Measurements from ENCODE around the gene SEC63. TPM values are rescaled to one million over a fixed set of nuclear protein-coding genes. Genes with fewer than 3 reads are reported as not detected.

The SEC63 gene
- total and polyA plus RNA-seq, 2 of the 4 experiments (the other 2 are of a cell fraction) = 8.6 to 22.4 TPM

GRCh38 chr6:107869871-107870270 lies 88.1 kb downstream of the SEC63 start:
- 0% methylated on average over 1 of the region's 1 CpG; no CpG with 5 or more reads in 1 of the 2 experiments for WGBS, 2 experiments (ENCODE audit: extremely low coverage in 2 of 2, insufficient read length in 1 of 2)

More at GRCh38 chr6:107869871-107870270, 88.1 kb downstream of the SEC63 start:
- BruUV-seq (replicated peaks) = no TSS peak
- no peak for DNase-seq
- peaks cover 5% of the 10 kb centered on the region for H4K20me1 ChIP-seq (ENCODE audit: insufficient read depth, low read length)
- no peak overlapping the region for H2BK120ac ChIP-seq (ENCODE audit: low read depth, low read length)
- no peak overlapping the region for H2AFZ ChIP-seq (replicated peaks; ENCODE audit: low read length, poor library complexity)
- no peaks in the 10 kb centered on the region for H3K27me3 ChIP-seq (ENCODE audit: control insufficient read depth, insufficient read depth, low read length)
- no peak overlapping the region for H3K4me2 ChIP-seq (ENCODE audit: low read depth, low read length)
- no peak overlapping the region for H3K23ac ChIP-seq (ENCODE audit: low read depth, low read length)
- peaks cover 13% of the 10 kb centered on the region for H3K36me3 ChIP-seq (ENCODE audit: control insufficient read depth, insufficient read depth, low read length)
- H4K5ac ChIP-seq (ENCODE audit: low read depth, low read length) = no peak overlapping the region
- dilution Hi-C loops (cut with HindIII; ENCODE audit: low sequenced_read_pairs, unreplicated experiment) (no loop called here), in situ Hi-C loops (cut with MboI; ENCODE audit: low sequenced_read_pairs) (no loop called here), intact Hi-C loops (cut with micrococcal nuclease) (loop anchor here (5.0 kb wide), 1 partner anchor 193 kb away; no protein-coding TSS in a partner anchor)
- POLR2A ChIA-PET (ENCODE audit: unreplicated experiment) = no interaction called here
- H3K9me1 ChIP-seq (ENCODE audit: insufficient read depth, low read length) = peaks cover 8% of the 10 kb centered on the region; the same call in 1 of the 2 replicates
- H3K56ac ChIP-seq (ENCODE audit: extremely low read depth, insufficient read depth, low read length) = no peak overlapping the region
- H3K4me3 ChIP-seq (ENCODE audit: insufficient read depth, low read depth, low read length) = no peak overlapping the region
- no peak overlapping the region for H2BK5ac ChIP-seq (ENCODE audit: low read depth, low read length, poor library complexity, severe bottlenecking)
- H3K4ac ChIP-seq (ENCODE audit: low read depth, low read length) = no peak overlapping the region
- no peak overlapping the region for H4K8ac ChIP-seq (ENCODE audit: low read depth in 2 of 2, low read length in 2 of 2)
- no peak overlapping the region for H2AK9ac ChIP-seq (replicated peaks; ENCODE audit: low read depth, low read length, poor library complexity)
- H3K18ac ChIP-seq (ENCODE audit: low read depth, low read length) = no peak overlapping the region
- H3K9ac ChIP-seq (ENCODE audit: low read depth, low read length) = no peak overlapping the region
- no peak overlapping the region for H2BK15ac ChIP-seq (ENCODE audit: low read depth, low read length)
- peaks cover 0 to 11% of the 10 kb centered on the region in 2 experiments; a peak in 3 of 4 replicates for H3K79me1 ChIP-seq (ENCODE audit: low read depth in 1 of 2, low read length in 2 of 2)
- H3K4me1 ChIP-seq (ENCODE audit: control insufficient read depth, insufficient read depth, low read length) = peaks cover 3% of the 10 kb centered on the region; the same call in 1 of the 2 replicates
- ATAC-seq (ENCODE audit: low read depth) = no peak
- TF ChIP-seq RFX5 (IDR thresholded peaks at IDR 0.05; ENCODE audit: low read depth, low read length) (no peak), ELK1 (IDR thresholded peaks at IDR 0.05; ENCODE audit: borderline replicate concordance, low read depth, low read length) (no peak), MXI1 (IDR thresholded peaks at IDR 0.05; ENCODE audit: borderline replicate concordance, low read depth, low read length) (no peak), FOS (IDR thresholded peaks at IDR 0.05; ENCODE audit: low read depth, low read length) (no peak), USF2 (IDR thresholded peaks at IDR 0.05; ENCODE audit: low read depth, low read length) (no peak), MAZ (IDR thresholded peaks at IDR 0.05; ENCODE audit: borderline replicate concordance, low read depth, low read length) (no peak), CTCF (conservative IDR thresholded peaks at IDR 0.05; ENCODE audit: low read depth, low read length) (no peak), BHLHE40 (IDR thresholded peaks at IDR 0.05; ENCODE audit: low read depth, low read length) (no peak), RAD21 (IDR thresholded peaks at IDR 0.05; ENCODE audit: low read length) (no peak), RCOR1 (IDR thresholded peaks at IDR 0.05; ENCODE audit: insufficient replicate concordance, low read length) (no peak), CEBPB (IDR thresholded peaks at IDR 0.05; ENCODE audit: low read depth, low read length) (no peak)
- no peaks in the 10 kb centered on the region for H3K9me3 ChIP-seq (ENCODE audit: control insufficient read depth, insufficient read depth, low read length)
- H4K91ac ChIP-seq (ENCODE audit: insufficient read depth, low read depth, low read length) = no peak overlapping the region
- CTCF ChIA-PET = no interaction called here
- no peak overlapping the region for H2AK5ac ChIP-seq (ENCODE audit: low read depth, low read length)
- no peak overlapping the region for H3K27ac ChIP-seq (ENCODE audit: insufficient read depth, low read length)
- no peak overlapping the region for H2BK20ac ChIP-seq (ENCODE audit: low read depth, low read length)
- H3K14ac ChIP-seq (replicated peaks; ENCODE audit: low read depth, low read length) = no peak overlapping the region
